Measurements from ENCODE around the gene VAPB.
"Not testable (repeated sequence)": the region's sequence is repeated elsewhere in the genome, so short reads cannot be mapped to it uniquely, and the experiment has no call there.

VAPB gene

GRCh38 chr20:58408603-58409246, 19.7 kb downstream of the VAPB start:
- DNase-seq = no peak

- not testable (repeated sequence) for DNase-seq
These were observed 25.2 kb downstream of the VAPB start for GRCh38 chr20:58414216-58414615.

- not testable (repeated sequence) for DNase-seq
These were observed 25.8 kb downstream of the VAPB start for GRCh38 chr20:58414786-58415185.

GRCh38 chr20:58416057-58416456, 27.0 kb downstream of the VAPB start:
- DNase-seq = no peak

GRCh38 chr20:58416835-58417234, 27.8 kb downstream of the VAPB start:
- DNase-seq = no peak

GRCh38 chr20:58417438-58417837, 28.4 kb downstream of the VAPB start:
- no peak for DNase-seq

- DNase-seq = no peak
These were observed 30.1 kb downstream of the VAPB start for GRCh38 chr20:58418949-58419748.

GRCh38 chr20:58420798-58421496, 31.9 kb downstream of the VAPB start:
- DNase-seq = no peak

GRCh38 chr20:58421497-58421850, 32.4 kb downstream of the VAPB start:
- DNase-seq = no peak

- DNase-seq = no peak
These were observed 35.4 kb downstream of the VAPB start for GRCh38 chr20:58424218-58424969.

- DNase-seq = not testable (repeated sequence)
These were observed 38.5 kb downstream of the VAPB start for GRCh38 chr20:58427571-58427970.

GRCh38 chr20:58428364-58428763, 39.3 kb downstream of the VAPB start:
- no peak for DNase-seq

- DNase-seq = no peak
These were observed 40.3 kb downstream of the VAPB start for GRCh38 chr20:58429303-58429702.

- DNase-seq = no peak
These were observed 42.1 kb downstream of the VAPB start for GRCh38 chr20:58431134-58431533.

GRCh38 chr20:58432186-58432954, 43.3 kb downstream of the VAPB start:
- DNase-seq = no peak

GRCh38 chr20:58433029-58433647, 44.1 kb downstream of the VAPB start:
- no peak for DNase-seq

- no peak for DNase-seq
These were observed 44.7 kb downstream of the VAPB start for GRCh38 chr20:58433759-58434158.

GRCh38 chr20:58434326-58434725, 45.3 kb downstream of the VAPB start:
- DNase-seq = no peak

GRCh38 chr20:58435237-58435636, 46.2 kb downstream of the VAPB start:
- no peak for DNase-seq

- no peak for DNase-seq
These were observed 48.0 kb downstream of the VAPB start for GRCh38 chr20:58436868-58437645.

Data from stimulated activated CD4-positive, alpha-beta T cell treated with anti-CD3 and anti-CD28 coated beads, Interleukin-4, amount 100 ng/mL, for 4 hours (primary cell).